Liver (tissue), 9 donors: Measurements from ENCODE around the gene RNU1-4. TPM values are rescaled to one million over a fixed set of nuclear protein-coding genes. Genes with fewer than 3 reads are reported as not detected.
"Not testable (repeated sequence)": the region's sequence is repeated elsewhere in the genome, so short reads cannot be mapped to it uniquely, and the experiment has no call there.

Experiments
- DNase-seq: peaks from one replicate; pipeline ENCODE4 v3.0.0-alpha.2; 2017; ENCODE audit warnings: low spot score
- H3K27ac ChIP-seq, 2 donors: one replicate each; pipeline ENCODE4 v1.7.0; 2013; ENCODE audit warnings: inconsistent platforms in 2 of 2, low read length in 2 of 2, control low read depth in 1 of 2, low read depth in 1 of 2, mild to moderate bottlenecking in 1 of 2
- H3K27me3 ChIP-seq, 4 donors: one replicate each; pipeline versions ENCODE4 v1.6.1 to v1.7.0; 2013; ENCODE audit warnings: low read length in 3 of 4, inconsistent platforms in 1 of 4, mild to moderate bottlenecking in 1 of 4, moderate library complexity in 1 of 4; ENCODE audit not compliant: control insufficient read depth in 4 of 4, insufficient read depth in 4 of 4
- H3K36me3 ChIP-seq, 4 donors: one replicate each; pipeline versions ENCODE4 v1.6.1 to v1.7.0; 2013; ENCODE audit warnings: low read length in 3 of 4, mild to moderate bottlenecking in 3 of 4, low read depth in 1 of 4, moderate library complexity in 1 of 4; ENCODE audit not compliant: control insufficient read depth in 4 of 4, insufficient read depth in 3 of 4
- H3K4me1 ChIP-seq, 4 donors: one replicate each; pipeline versions ENCODE4 v1.6.1 to v1.7.0; 2013; ENCODE audit warnings: low read length in 3 of 4, mild to moderate bottlenecking in 3 of 4, moderate library complexity in 1 of 4; ENCODE audit not compliant: control insufficient read depth in 4 of 4, insufficient read depth in 4 of 4
- H3K4me3 ChIP-seq, 3 donors: one replicate each; pipeline versions ENCODE4 v1.6.1 to v1.7.0; 2013; ENCODE audit warnings: low read length in 3 of 3, control low read depth in 1 of 3, low read depth in 1 of 3, mild to moderate bottlenecking in 1 of 3
- H3K9ac ChIP-seq, 2 donors: one replicate each; pipeline ENCODE4 v1.7.0; 2013; ENCODE audit warnings: low read length in 2 of 2, mild to moderate bottlenecking in 2 of 2, moderate library complexity in 2 of 2, control low read depth in 1 of 2, low read depth in 1 of 2
- H3K9me3 ChIP-seq, 4 donors: one replicate each; pipeline versions ENCODE4 v1.6.1 to v1.7.0; 2013; ENCODE audit warnings: low read length in 3 of 4; ENCODE audit not compliant: control insufficient read depth in 4 of 4
- CTCF ChIP-seq: fragments of 150-350 bp; IDR thresholded peaks from 2 replicates; pipeline ENCODE4 v1.5.1; 2017; ENCODE audit warnings: improper control_type of control experiment, low read depth, low read length; ENCODE audit not compliant: missing input control
- RAD21 ChIP-seq, 2 donors: IDR thresholded peaks; 2 replicates each; pipeline ENCODE4 v1.6.1; 2016; ENCODE audit warnings: antibody characterized with exemption in 2 of 2, mild to moderate bottlenecking in 2 of 2
- WGBS: extraction: QIAGEN DNeasy Blood & Tissue Kit; methylation state at CpG from one replicate; pipeline ENCODE4 v1.1.7; 2013; 5-methylcytosine and 5-hydroxymethylcytosine counted together
- polyA plus RNA-seq, 2 donors: library from polyadenylated mRNA; stranded (reverse) in 1 of 2; unstranded in 1 of 2; fragments of 200-250 nt in 1 of 2; fragments of >200 nt in 1 of 2; fragmentation: Nextera tagmentation in 1 of 2; extraction: Ambion mirVana in 1 of 2; gene quantifications; one replicate each; pipeline versions ENCODE4 v1.2.1 to v1.2.3, GENCODE V29; 2013 to 2015
- total RNA-seq, 2 donors: library from RNA; depleted of rRNA; stranded (reverse); fragments of >200 nt; gene quantifications; one replicate each; pipeline ENCODE4 v1.2.3, GENCODE V29; 2014
- donor health status: healthy.
- donor health status: healthy.
- donor health status: healthy.
- donor health status: healthy.
- donor health status: healthy.

The RNU1-4 gene
- total and polyA plus RNA-seq, 4 donors, result under 0.01 to 16.7 (median under 0.01) TPM; not detected in 1

- TF ChIP-seq RAD21 (IDR thresholded peaks at IDR 0.05) (peak; percentile 44 to 63), CTCF (peak; percentile 38)
- H3K9me3 ChIP-seq, H3K27me3 ChIP-seq, H3K27ac ChIP-seq, H3K9ac ChIP-seq, H3K36me3 ChIP-seq, H3K4me3 ChIP-seq: not testable (repeated sequence)
- H3K4me1 ChIP-seq, result peaks cover 0 to 15% (median 7%) of the 10 kb centered on the region in 4 donors
- 31% methylated on average over 3 of the region's 3 CpGs for WGBS
- peak; percentile 33 for DNase-seq
These were observed 30.6 kb upstream of the RNU1-4 start for GRCh38 chr1:16709659-16710087.

GRCh38 chr1:16710618-16711017, 29.7 kb upstream of the RNU1-4 start:
- not testable (repeated sequence) for H3K36me3 ChIP-seq, H3K27ac ChIP-seq, H3K9me3 ChIP-seq, H3K4me3 ChIP-seq, H3K27me3 ChIP-seq, H3K9ac ChIP-seq
- H3K4me1 ChIP-seq, result peaks cover 0 to 15% (median 7%) of the 10 kb centered on the region in 4 donors
- DNase-seq, result peak; percentile 24
- 80% methylated on average over 12 of the region's 13 CpGs for WGBS

- WGBS, result 73% methylated on average over 4 of the region's 5 CpGs
- not testable (repeated sequence) for H3K4me3 ChIP-seq, H3K9me3 ChIP-seq, H3K9ac ChIP-seq, H3K36me3 ChIP-seq, H3K27ac ChIP-seq, H3K27me3 ChIP-seq
- DNase-seq, result peak; percentile 32
- peaks cover 0 to 15% (median 7%) of the 10 kb centered on the region in 4 donors for H3K4me1 ChIP-seq
These were observed 28.2 kb upstream of the RNU1-4 start for GRCh38 chr1:16712131-16712530.

GRCh38 chr1:16712582-16712981, 27.7 kb upstream of the RNU1-4 start:
- H3K9me3 ChIP-seq, H3K9ac ChIP-seq, H3K27ac ChIP-seq, H3K36me3 ChIP-seq, H3K4me3 ChIP-seq, H3K27me3 ChIP-seq: not testable (repeated sequence)
- peaks cover 0 to 15% (median 7%) of the 10 kb centered on the region in 4 donors for H3K4me1 ChIP-seq
- peak; percentile 16 for DNase-seq
- WGBS, result 88% methylated on average over 12 of the region's 14 CpGs

- H3K9me3 ChIP-seq, H3K27ac ChIP-seq, H3K36me3 ChIP-seq, H3K4me3 ChIP-seq, H3K9ac ChIP-seq, H3K27me3 ChIP-seq: not testable (repeated sequence)
- peaks cover 0 to 13% (median 6%) of the 10 kb centered on the region in 4 donors for H3K4me1 ChIP-seq
- peak; percentile 27 for DNase-seq
- 94% methylated on average over 6 of the region's 6 CpGs for WGBS
These were observed 27.3 kb upstream of the RNU1-4 start for GRCh38 chr1:16712984-16713383.

GRCh38 chr1:16713480-16713879, 26.8 kb upstream of the RNU1-4 start:
- H3K9me3 ChIP-seq, H3K27ac ChIP-seq, H3K36me3 ChIP-seq, DNase-seq, H3K9ac ChIP-seq, H3K4me3 ChIP-seq, H3K27me3 ChIP-seq: not testable (repeated sequence)
- peaks cover 0 to 13% (median 6%) of the 10 kb centered on the region in 4 donors for H3K4me1 ChIP-seq
- WGBS, result 88% methylated on average over 4 of the region's 10 CpGs
